HG02943 (cell line): ENCODE data around the gene PTGES3.
A peak's percentile ranks its signal among the peaks of the same experiment; 100 is the strongest.
"Not testable (repeated sequence)": the region's sequence is repeated elsewhere in the genome, so short reads cannot be mapped to it uniquely, and the experiment has no call there.

Experiments used
- ATAC-seq: cut with Tn5 transposase; IDR thresholded peaks from one replicate; pipeline ENCODE4 v1.9.1; 2021; ENCODE audit warnings: mild to moderate bottlenecking, low read depth, moderate library complexity; ENCODE audit not compliant: unreplicated experiment

The PTGES3 gene

GRCh38 chr12:56713345-56713744 is 25.3 kb upstream of the PTGES3 start:
- ATAC-seq, result no peak

- ATAC-seq, result no peak
Observed at GRCh38 chr12:56709759-56710376, 21.8 kb upstream of the PTGES3 start.

DNA sequence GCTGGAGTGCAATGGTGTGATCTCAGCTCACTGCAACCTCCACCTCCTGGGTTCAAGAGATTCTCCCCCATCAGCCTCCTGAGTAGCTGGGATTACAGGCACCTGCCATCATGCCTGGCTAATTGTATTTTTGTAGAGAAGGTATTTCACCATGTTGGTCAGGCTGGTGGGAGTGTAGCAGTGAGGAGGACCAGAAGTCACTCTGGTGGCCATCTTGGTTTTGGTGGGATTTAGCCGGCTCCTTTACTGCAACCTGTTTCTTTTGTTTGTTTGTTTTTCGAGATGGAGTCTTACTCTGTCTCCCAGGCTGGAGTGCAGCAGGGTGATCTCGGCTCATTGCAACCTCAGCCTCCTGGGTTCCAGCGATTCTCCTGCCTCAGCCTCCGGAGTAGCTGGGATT is 16.4 kb upstream of the PTGES3 start:
- not testable (repeated sequence) for ATAC-seq

GRCh38 chr12:56699020-56699661 is 11.1 kb upstream of the PTGES3 start:
- no peak for ATAC-seq

GRCh38 chr12:56695327-56696101 is 7.4 kb upstream of the PTGES3 start:
- no peak for ATAC-seq

DNA sequence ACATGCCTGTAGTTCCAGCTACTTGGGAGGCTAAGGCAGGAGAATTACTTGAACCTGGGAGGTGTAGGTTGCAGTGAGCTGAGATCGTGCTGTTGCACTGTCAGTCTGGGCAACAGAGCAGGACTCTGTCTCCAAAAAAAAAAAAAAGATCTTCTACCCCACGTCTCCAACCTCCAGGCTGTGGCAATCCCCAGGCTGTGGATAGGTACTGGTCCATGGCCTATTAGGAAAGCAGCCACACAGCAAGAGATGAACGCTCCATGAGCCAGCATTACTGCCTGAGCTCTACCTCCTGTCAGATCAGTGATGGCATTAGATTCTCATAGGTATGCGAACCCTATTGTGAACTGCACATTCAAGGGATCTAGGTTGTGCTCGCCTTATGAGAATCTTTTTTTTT is 6.1 kb upstream of the PTGES3 start:
- ATAC-seq, result no peak

DNA sequence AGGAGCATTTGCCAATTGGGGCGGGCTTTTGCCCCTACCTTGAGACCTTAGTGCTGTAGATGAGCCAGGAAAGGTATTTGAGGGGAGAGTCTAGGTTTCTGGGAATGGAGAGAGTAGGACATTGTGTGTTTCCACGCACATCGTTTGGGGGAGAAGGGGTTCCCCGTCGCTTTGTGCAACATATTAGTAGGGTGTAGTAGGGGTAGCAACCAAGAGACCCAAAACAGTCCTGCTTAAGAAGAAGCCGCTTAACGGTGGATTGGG is 694 bp upstream of the PTGES3 start:
- ATAC-seq, result no peak

DNA sequence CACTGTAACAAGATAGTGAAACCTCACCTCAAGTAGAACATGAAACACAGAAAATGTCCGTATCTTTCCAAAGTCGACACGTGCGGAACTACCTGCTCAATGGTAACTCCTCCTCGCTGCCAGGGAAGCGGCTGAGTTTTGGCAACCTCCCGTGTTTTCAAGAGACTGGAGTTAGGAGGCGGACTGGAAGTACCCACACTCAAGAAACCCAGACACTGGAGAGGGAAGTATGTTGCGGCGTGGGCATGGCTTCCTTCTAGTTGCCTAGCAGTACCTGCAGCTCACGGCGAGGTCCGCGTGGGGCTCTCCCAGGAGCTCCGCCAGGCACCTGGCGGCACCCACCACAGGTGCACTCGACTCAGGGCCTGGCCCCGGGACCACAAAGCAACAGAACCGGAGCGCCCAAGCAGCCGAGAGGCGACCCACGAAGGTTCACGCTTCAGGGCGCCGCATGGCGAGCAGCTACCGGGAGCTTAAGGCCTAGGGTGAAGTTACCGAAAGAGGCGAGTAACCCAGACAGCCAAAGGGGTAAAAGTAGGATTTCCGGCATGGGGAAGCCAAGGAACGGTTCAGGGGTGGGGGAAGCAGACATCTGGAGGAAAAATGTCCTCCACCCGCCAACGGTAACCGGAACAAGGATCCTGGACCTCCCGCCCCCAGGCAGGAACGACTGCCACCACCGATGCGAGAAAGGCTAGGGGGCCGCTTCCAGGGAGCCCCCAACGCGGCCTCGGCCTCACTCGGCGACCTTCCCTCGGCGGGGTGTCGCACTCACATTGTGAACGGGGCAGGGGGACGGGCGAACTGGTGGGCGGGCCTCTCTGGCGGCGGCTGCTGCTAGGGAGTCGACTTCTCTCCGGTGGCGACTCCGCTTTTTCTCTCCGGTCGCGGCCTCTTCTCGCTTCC is 608 bp downstream of the PTGES3 start:
- ATAC-seq, result peak; percentile 31

DNA sequence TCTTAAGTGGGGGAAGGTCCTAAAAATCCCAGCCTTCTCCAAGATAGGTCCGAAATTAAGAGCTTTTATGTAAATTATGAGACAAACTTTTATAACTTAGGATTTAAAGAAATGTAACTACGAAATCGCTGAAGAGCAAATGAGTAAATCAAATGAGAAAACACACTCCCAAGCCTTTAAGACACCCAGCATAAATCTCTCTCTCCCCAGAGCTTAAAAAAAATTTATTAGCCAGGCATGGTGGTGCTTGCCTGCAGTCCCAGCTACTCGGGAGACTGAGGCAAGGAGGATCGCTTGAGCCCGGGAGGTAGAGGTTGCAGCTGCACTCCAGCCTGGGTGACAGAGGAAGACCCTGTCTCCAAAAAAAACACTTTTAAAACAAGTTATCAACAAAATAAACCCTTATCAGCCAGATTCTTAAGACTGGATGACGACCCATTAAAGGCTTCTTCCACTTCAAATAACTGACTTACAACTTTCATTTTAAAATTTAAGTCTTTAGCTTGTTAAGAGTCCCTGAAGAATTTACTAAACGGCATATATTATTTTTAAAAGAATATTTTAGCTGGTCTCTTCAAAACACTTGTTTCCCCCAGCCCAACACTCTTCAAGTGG is 3.2 kb downstream of the PTGES3 start:
- no peak for ATAC-seq

DNA sequence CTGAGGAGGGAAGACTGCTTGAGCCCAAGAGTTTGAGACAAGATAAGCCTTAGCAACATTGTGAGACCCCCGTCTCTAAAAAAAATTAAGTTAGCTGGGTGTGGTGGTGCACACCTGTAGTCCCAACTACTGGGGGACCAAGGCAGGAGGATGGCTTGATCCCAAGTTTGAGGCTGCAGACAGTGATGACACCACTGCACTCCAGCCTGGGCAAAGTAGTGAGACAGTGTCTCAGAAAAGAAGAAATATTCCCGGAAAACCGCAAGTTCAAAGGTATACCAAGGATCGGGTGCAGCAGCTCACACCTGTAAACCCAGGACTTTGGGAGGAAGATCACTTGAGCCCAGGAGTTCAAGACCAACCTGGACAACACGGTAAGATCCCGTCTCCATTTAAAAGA is 5.8 kb downstream of the PTGES3 start:
- no peak for ATAC-seq

GRCh38 chr12:56679883-56680575 is 8.1 kb downstream of the PTGES3 start:
- ATAC-seq, result no peak

DNA sequence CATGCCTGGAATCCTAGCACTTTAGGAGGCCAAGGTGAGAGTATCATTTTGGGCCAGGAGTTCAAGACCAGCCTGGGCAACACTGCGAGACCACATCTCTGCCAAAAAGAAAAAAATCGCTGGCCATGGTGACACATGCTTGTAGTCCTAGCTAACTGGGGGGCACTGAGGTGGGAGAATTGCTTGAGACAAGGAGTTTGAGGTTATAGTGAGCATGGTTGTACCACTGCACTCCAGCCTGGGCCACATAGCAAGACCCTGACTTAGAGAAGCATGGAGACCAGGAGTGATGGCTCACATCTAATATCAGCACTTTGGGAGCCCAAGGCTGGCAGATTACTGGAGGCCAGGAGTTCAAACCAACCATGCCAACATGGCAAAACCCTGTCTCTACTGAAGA is 9.2 kb downstream of the PTGES3 start:
- ATAC-seq, result no peak

- ATAC-seq, result no peak
Observed at GRCh38 chr12:56677680-56678079, 10.4 kb downstream of the PTGES3 start.

DNA sequence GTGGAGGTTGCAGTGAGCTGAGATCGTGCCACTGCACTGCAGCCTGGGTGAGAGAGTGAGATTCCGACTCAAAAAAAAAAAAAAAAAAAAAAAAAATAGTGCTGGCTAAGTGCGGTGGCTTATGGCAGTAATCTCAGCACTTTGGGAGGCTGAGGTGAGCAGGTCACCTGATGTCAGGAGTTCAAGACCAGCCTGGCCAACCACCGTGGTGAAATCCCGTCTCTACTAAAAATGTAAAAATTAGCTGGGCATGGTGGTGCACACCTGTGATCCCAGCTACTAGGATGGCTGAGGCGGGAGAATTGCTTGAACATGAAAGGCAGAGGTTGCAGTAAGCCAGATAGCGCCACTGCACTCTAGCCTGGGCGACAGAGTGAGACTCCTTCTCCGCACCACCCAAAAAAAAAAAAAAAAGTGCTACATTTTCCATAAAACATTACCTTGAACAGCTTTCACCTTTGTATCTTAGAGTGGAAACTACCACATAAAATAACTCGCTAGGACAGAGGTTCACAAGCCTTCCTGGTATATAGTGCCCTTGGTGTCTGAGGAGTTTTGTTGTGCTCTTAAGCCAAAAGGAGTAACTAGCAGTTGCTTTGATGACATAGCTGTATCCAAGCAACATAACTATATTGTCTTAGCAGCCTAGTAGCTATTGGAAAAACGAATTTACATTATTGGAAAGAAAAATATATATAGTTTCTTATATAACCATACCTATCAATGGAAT is 11.1 kb downstream of the PTGES3 start:
- no peak for ATAC-seq

GRCh38 chr12:56671608-56672007 is 16.5 kb downstream of the PTGES3 start:
- ATAC-seq, result no peak

DNA sequence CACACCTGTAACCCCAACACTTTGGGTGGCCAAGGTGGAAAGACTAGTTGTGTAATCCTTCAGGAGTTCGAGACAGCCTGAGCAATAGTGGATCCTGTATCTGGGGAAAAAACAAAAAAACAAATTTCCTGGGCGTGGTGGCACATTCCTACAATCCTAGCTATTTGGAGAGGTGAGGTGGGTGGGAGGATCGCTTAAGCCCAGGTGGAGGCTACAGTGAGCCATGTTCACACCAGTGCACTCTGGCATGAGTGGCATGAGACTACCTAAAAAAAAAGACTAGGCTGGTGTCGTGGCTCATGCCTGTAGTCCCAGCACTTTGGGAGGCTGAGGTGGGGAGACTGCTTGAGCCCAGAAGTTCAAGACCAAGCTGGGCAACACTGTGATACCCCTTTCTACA is 17.2 kb downstream of the PTGES3 start:
- no peak for ATAC-seq

DNA sequence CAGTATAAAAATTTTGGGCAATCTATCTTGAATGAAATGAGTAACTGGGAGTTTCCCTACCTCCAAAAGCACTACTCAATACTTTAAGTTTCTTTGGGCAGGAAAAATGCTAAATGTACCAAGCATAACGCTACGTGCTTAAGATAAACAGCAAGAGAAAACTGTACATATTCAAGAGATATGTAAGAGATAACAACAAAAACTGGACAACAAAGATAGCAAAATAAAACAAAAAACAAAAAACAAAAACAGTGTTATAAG is 20.0 kb downstream of the PTGES3 start:
- no peak for ATAC-seq

GRCh38 chr12:56661979-56662638 is 26.0 kb downstream of the PTGES3 start:
- ATAC-seq, result no peak

- ATAC-seq, result no peak
Observed at GRCh38 chr12:56661560-56661959, 26.5 kb downstream of the PTGES3 start.
